GM12872 (cell line): ENCODE measurements around the gene TNRC18.

Experiments
- CTCF ChIP-seq: IDR thresholded peaks from 3 replicates; pipeline ENCODE4 v1.5.1; 2011; ENCODE audit warnings: low read depth, mild to moderate bottlenecking, low read length, moderate library complexity; ENCODE audit not compliant: insufficient read depth

The TNRC18 gene

GRCh38 chr7:5266191-5267028 is 157.2 kb downstream of the TNRC18 start:
- TF ChIP-seq CTCF: no peak

GRCh38 chr7:5265320-5266190 is 158.1 kb downstream of the TNRC18 start:
- TF ChIP-seq CTCF: no peak
